Small intestine (tissue), 7 donors: ENCODE measurements around the gene MPPED2. TPM values are rescaled to one million over a fixed set of nuclear protein-coding genes. Genes with fewer than 3 reads are reported as not detected.

Experiments used
- DNase-seq, 2 donors: peaks; one replicate each; pipeline versions ENCODE4 v3.0.0 to v3.0.0-alpha.2; 2013
- FAIRE-seq: peaks from 2 replicates; lab custom pipeline; 2012; peaks lifted over from hg19 to GRCh38; lab: Jason Lieb, UNC
- H3K27ac ChIP-seq, 3 donors: one replicate each; pipeline ENCODE4 v1.5.1; 2013; ENCODE audit warnings: low read length in 2 of 3, mild to moderate bottlenecking in 2 of 3, control low read depth in 1 of 3, inconsistent platforms in 1 of 3, low read depth in 1 of 3, moderate library complexity in 1 of 3
- H3K27me3 ChIP-seq, 3 donors: one replicate each; pipeline ENCODE4 v1.6.1; 2013; ENCODE audit warnings: low read length in 3 of 3, inconsistent platforms in 1 of 3; ENCODE audit not compliant: control insufficient read depth in 3 of 3, insufficient read depth in 3 of 3
- H3K36me3 ChIP-seq, 3 donors: one replicate each; pipeline ENCODE4 v1.6.1; 2013; ENCODE audit warnings: low read length in 3 of 3, inconsistent platforms in 1 of 3, low read depth in 1 of 3, mild to moderate bottlenecking in 1 of 3, moderate library complexity in 1 of 3; ENCODE audit not compliant: control insufficient read depth in 3 of 3, insufficient read depth in 2 of 3
- H3K4me1 ChIP-seq, 3 donors: one replicate each; pipeline ENCODE4 v1.6.1; 2013; ENCODE audit warnings: low read length in 2 of 3, inconsistent platforms in 1 of 3, low read depth in 1 of 3, mild to moderate bottlenecking in 1 of 3, moderate library complexity in 1 of 3; ENCODE audit not compliant: control insufficient read depth in 3 of 3, insufficient read depth in 2 of 3
- H3K4me3 ChIP-seq, 3 donors: one replicate each; pipeline ENCODE4 v1.5.1; 2013; ENCODE audit warnings: low read length in 3 of 3, control low read depth in 1 of 3, inconsistent platforms in 1 of 3, low read depth in 1 of 3, mild to moderate bottlenecking in 1 of 3, moderate library complexity in 1 of 3
- H3K9me3 ChIP-seq, 2 donors: one replicate each; pipeline ENCODE4 v1.6.1; 2013; ENCODE audit warnings: low read depth in 1 of 2, low read length in 1 of 2; ENCODE audit not compliant: control insufficient read depth in 2 of 2, insufficient read depth in 1 of 2
- WGBS, 3 donors: extraction: QIAGEN DNeasy Blood & Tissue Kit; methylation state at CpG; one replicate each; pipeline ENCODE4 v1.1.7; 2013; 5-methylcytosine and 5-hydroxymethylcytosine counted together
- polyA plus RNA-seq, 4 donors: library from polyadenylated mRNA; stranded (reverse) in 3 of 4; unstranded in 1 of 4; fragments of 200-250 nt in 3 of 4; fragments of 120-200 nt in 1 of 4; gene quantifications; one replicate each; pipeline versions ENCODE4 v1.2.1 to v1.2.3, GENCODE V29; 2013
- donor health status: healthy with polysubstance abuse.
- donor health status: control.
- donor health status: control.
- donor health status: Bipolar disorder and iron deficiency.
- donor health status: healthy.

The MPPED2 gene
- polyA plus RNA-seq, 4 donors: 0.84 to 1.1 TPM; not detected in 2

DNA sequence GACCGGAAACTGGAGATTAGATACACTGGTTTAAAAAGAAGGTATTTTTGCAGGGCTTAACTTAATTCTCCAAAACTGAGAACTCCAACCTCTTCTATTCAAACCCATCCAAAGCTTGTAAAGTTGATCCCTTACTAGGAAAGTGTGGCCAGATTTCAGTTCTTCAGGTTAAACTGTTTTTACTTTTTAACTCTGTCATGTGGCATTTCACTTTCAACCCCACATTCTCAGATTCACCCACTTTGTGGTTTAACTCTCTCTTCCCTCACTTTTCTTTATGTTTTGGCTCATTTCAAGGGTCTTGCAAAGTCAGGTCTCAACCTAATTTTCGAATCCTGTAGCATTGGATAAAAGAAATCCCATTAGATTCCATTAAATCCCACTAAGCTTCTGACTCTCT lies 75.4 kb downstream of the MPPED2 start:
- Histone ChIP-seq H3K36me3 (no peaks in the 10 kb centered on the region), H3K9me3 (no peaks in the 10 kb centered on the region), H3K27me3 (no peaks in the 10 kb centered on the region), H3K27ac (no peak overlapping the region), H3K4me3 (no peak overlapping the region), H3K4me1 (no peaks in the 10 kb centered on the region)
- DNase-seq (no peak), FAIRE-seq (no peak)
- WGBS, 3 donors: 56 to 75% (median 57%) methylated on average over 2 of the region's 2 CpGs

DNA sequence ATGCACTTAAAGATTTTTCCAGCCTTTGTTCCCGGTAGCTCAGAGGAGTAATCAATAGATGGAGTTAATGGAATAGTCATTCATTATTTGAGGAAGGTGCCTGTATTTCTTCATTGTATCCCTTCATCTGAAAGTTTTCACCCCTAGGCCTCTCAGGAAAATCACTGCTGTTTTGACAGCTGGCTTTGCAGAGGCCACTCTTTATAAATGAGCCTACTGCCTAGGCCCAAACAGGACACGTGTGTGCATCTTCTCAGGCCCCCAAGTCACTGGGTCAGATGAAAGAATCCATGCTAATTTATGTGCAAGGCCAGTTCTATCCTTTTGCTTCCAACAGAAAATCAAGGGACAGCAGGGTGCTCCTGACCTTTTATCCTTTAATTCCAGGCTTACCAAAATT lies 76.8 kb downstream of the MPPED2 start:
- DNase-seq (no peak), FAIRE-seq (no peak)
- no peaks in the 10 kb centered on the region for H3K9me3 ChIP-seq
- WGBS, 3 donors: 73 to 83% (median 77%) methylated on average over 2 of the region's 2 CpGs
- no peak overlapping the region for H3K4me3 ChIP-seq
- no peak overlapping the region for H3K27ac ChIP-seq
- no peaks in the 10 kb centered on the region for H3K27me3 ChIP-seq
- H3K36me3 ChIP-seq: no peaks in the 10 kb centered on the region
- H3K4me1 ChIP-seq: no peaks in the 10 kb centered on the region

DNA sequence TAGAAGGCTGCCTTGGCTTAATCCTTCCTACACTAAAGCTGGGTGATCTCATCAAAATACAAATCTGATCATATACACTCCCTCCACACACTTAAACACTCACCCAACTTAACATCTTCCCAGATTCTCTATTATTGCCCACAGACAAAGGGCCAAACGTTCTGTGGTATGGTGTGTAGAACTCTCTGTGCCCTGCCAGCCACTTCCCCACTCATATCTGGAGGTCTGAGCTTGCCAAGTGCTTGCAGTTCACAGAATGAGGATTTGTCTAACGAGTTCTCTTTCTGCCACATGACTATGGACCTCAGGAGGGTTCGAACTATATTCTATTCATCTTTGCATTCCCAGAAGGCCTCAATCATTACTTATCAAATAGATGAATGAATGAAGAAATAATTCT lies 77.6 kb downstream of the MPPED2 start:
- Histone ChIP-seq H3K27me3 (no peaks in the 10 kb centered on the region), H3K4me3 (no peak overlapping the region), H3K36me3 (no peaks in the 10 kb centered on the region), H3K27ac (no peak overlapping the region), H3K4me1 (no peaks in the 10 kb centered on the region), H3K9me3 (no peaks in the 10 kb centered on the region)
- FAIRE-seq (no peak), DNase-seq (no peak)
- whole genome bisulfite sequencing, 3 donors: 62 to 68% (median 66%) methylated on average over 3 of the region's 3 CpGs

DNA sequence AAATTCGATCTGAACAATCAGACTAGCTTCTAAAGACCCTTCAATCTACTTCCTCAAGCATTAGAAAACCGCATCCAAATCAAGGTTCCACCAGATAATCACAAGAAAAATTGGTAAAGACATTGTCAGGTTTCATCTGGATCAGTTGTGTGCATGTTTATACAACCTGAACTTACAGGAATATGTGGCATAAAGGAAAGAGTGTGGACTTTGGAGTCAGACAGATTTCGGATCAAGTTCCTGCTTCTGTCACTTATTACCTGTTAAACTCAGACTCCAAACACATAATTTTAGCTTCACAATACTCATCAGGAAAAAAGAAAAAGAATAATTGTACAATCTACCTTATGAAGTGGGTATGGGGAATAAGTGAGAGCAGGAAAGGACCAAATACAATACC lies 80.5 kb downstream of the MPPED2 start:
- DNase-seq (no peak), FAIRE-seq (no peak)
- no peak overlapping the region for H3K4me3 ChIP-seq
- 56 to 72% (median 58%) methylated on average over 3 of the region's 3 CpGs for WGBS, 3 donors
- no peaks in the 10 kb centered on the region for H3K9me3 ChIP-seq
- H3K27me3 ChIP-seq: peaks cover 0 to 2% (median 0%) of the 10 kb centered on the region in 3 donors
- no peaks in the 10 kb centered on the region for H3K4me1 ChIP-seq
- no peaks in the 10 kb centered on the region for H3K36me3 ChIP-seq
- no peak overlapping the region for H3K27ac ChIP-seq

DNA sequence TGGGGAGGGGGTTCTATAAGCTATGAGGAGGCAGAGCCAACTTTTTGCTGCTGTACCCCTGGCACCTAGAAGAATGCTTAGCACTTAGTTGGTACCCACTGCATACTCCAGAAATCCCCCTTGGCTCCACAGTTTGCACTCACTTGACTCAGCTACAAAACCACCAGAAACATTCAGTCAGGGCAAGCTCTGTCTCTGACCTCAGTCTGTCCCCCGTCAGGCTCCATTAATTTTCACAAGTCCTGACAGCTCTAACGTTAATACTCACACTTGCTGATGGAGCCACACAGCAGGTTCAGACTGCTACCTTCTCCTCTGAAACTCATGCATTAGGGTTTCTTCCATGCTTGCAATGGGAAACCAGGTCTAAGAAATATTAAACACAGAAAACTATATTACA lies 81.7 kb downstream of the MPPED2 start:
- WGBS, 3 donors: 55 to 78% (median 77%) methylated on average over 2 of the region's 2 CpGs
- Histone ChIP-seq H3K27me3 (peaks cover 0 to 2% (median 0%) of the 10 kb centered on the region in 3 donors), H3K4me1 (no peaks in the 10 kb centered on the region), H3K9me3 (no peaks in the 10 kb centered on the region), H3K36me3 (no peaks in the 10 kb centered on the region), H3K27ac (no peak overlapping the region), H3K4me3 (no peak overlapping the region)
- DNase-seq: no peak
- no peak for FAIRE-seq

DNA sequence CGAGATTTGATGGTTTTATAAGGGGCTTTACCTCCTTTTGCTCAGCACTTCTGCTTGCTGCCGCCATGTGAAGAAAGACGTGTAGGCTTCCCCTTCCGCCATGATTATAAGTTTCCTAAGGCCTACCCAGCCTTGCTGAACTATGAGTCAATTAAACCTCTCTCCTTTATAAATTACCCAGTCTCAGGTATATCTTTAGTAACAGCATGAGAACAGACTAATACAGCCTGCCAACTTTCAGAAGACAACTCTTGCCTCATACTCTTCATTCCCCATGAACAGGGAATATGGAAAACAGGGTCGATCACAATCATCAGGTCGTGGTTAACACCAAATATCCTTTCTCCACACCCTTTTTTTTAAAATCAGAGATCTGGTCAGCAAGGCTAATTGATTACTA lies 83.0 kb downstream of the MPPED2 start:
- H3K9me3 ChIP-seq: no peaks in the 10 kb centered on the region
- H3K36me3 ChIP-seq: no peaks in the 10 kb centered on the region
- H3K4me1 ChIP-seq: no peaks in the 10 kb centered on the region
- DNase-seq (no peak), FAIRE-seq (no peak)
- H3K27ac ChIP-seq: no peak overlapping the region
- no peak overlapping the region for H3K4me3 ChIP-seq
- H3K27me3 ChIP-seq: peaks cover 0 to 2% (median 0%) of the 10 kb centered on the region in 3 donors
- WGBS, 3 donors: 78 to 85% (median 81%) methylated on average over 6 of the region's 6 CpGs

DNA sequence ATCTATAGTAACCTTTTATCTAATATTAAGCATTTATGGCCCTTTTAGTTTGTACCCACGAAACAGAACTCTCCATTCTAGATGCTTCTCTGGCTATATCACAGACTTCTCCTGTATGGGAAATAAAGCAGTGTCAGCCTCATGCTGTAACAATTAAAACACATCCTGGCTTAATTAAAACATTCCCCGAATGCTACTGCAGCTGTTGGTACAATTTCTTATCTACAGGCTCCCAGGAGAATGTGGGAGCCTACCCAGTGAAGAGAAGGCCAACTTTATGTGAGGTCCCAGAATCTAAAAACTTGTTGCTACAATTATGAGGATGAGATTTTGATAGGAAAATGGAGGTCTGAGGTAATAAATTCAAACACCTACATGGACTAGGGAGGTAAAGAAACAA lies 83.8 kb downstream of the MPPED2 start:
- H3K36me3 ChIP-seq: no peaks in the 10 kb centered on the region
- H3K4me1 ChIP-seq: no peaks in the 10 kb centered on the region
- 69 to 76% (median 73%) methylated on average over 2 of the region's 2 CpGs for WGBS, 3 donors
- FAIRE-seq (no peak), DNase-seq (no peak)
- no peak overlapping the region for H3K4me3 ChIP-seq
- H3K27ac ChIP-seq: no peak overlapping the region
- H3K27me3 ChIP-seq: peaks cover 0 to 2% (median 0%) of the 10 kb centered on the region in 3 donors
- no peaks in the 10 kb centered on the region for H3K9me3 ChIP-seq

DNA sequence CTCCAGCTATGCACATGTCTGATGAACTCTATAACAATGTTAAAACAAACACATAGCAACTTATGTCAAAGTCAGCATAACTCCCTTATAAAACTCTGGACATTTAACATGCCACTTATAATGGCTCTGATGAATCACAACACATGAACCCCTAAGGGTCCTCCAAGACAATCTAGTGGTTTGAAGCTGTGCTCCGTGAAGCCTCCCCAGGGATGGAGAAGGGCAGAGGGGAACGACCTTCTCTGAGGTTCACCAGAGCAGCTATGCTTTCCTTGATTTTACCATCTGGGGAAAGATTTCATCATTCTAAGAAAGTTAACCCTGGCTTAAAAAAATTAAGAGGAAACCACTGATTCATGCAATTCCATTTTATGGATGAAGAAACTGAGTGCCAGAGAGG lies 84.4 kb downstream of the MPPED2 start:
- Histone ChIP-seq H3K36me3 (no peaks in the 10 kb centered on the region), H3K4me1 (no peaks in the 10 kb centered on the region), H3K9me3 (no peaks in the 10 kb centered on the region), H3K27me3 (peaks cover 0 to 2% (median 0%) of the 10 kb centered on the region in 3 donors), H3K27ac (no peak overlapping the region), H3K4me3 (no peak overlapping the region)
- no peak for FAIRE-seq
- WGBS, 3 donors: 74 to 88% (median 84%) methylated on average over 2 of the region's 2 CpGs
- no peak for DNase-seq

DNA sequence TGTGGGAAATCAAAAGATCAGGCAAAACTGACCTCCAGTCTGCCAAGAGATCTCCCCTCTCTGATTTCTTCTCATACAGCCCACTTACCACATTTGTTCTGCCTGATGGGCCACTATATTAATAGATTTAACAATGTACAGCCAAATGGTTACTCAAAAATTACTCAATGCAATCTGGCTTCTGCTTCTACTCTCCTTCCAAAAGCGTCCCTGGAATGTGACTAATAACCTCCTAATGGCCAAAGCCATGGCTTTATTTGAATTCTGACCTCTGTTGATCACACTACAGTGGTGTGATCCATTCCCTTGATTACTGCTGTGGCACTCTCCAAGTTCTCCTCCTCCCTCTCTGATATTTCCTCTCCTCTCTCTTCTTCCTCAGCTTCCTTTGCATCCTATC lies 86.2 kb downstream of the MPPED2 start:
- DNase-seq (no peak), FAIRE-seq (no peak)
- no peak overlapping the region for H3K4me3 ChIP-seq
- H3K27me3 ChIP-seq: peaks cover 0 to 2% (median 0%) of the 10 kb centered on the region in 3 donors
- no peaks in the 10 kb centered on the region for H3K36me3 ChIP-seq
- H3K27ac ChIP-seq: no peak overlapping the region
- no peaks in the 10 kb centered on the region for H3K9me3 ChIP-seq
- H3K4me1 ChIP-seq: no peaks in the 10 kb centered on the region
- 43 to 64% (median 63%) methylated on average over 1 of the region's 1 CpG for WGBS, 3 donors
